Immature natural killer cell (primary cell): ENCODE results near the gene LTK. TPM values are rescaled to one million over a fixed set of nuclear protein-coding genes. Genes with fewer than 3 reads are reported as not detected.
"Not testable (repeated sequence)": the region's sequence is repeated elsewhere in the genome, so short reads cannot be mapped to it uniquely, and the experiment has no call there.

Experiments
- DNase-seq, 3 donors: peaks; one replicate each; pipeline ENCODE4 v3.0.0; 2022; ENCODE audit warnings: mixed read lengths in 1 of 3
- H3K27ac Mint-ChIP-seq, 6 donors: one replicate each; pipeline ENCODE4 v1.8.0; 2020; ENCODE audit warnings: mixed read lengths in 6 of 6, mild to moderate bottlenecking in 5 of 6, inconsistent platforms in 4 of 6, moderate library complexity in 3 of 6
- H3K27me3 Mint-ChIP-seq, 3 donors: one replicate each; pipeline ENCODE4 v1.8.0; 2020 to 2021; ENCODE audit warnings: low read depth in 3 of 3, mild to moderate bottlenecking in 3 of 3, mixed read lengths in 3 of 3, moderate library complexity in 3 of 3, inconsistent platforms in 1 of 3
- H3K36me3 Mint-ChIP-seq, 3 donors: one replicate each; pipeline ENCODE4 v1.8.0; 2020; ENCODE audit warnings: mixed read lengths in 3 of 3, inconsistent platforms in 2 of 3, mild to moderate bottlenecking in 2 of 3
- H3K4me1 Mint-ChIP-seq, 2 donors: one replicate each; pipeline ENCODE4 v1.8.0; 2020; ENCODE audit warnings: inconsistent platforms in 2 of 2, mild to moderate bottlenecking in 2 of 2, mixed read lengths in 2 of 2, moderate library complexity in 1 of 2
- H3K4me3 Mint-ChIP-seq, 5 donors: one replicate each; pipeline ENCODE4 v1.8.0; 2020; ENCODE audit warnings: mild to moderate bottlenecking in 5 of 5, mixed read lengths in 5 of 5, inconsistent platforms in 3 of 5, moderate library complexity in 3 of 5
- H3K9me3 Mint-ChIP-seq, 6 donors: one replicate each; pipeline ENCODE4 v1.8.0; 2020; ENCODE audit warnings: mild to moderate bottlenecking in 6 of 6, mixed read lengths in 6 of 6, inconsistent platforms in 4 of 6, moderate library complexity in 3 of 6
- polyA plus RNA-seq, 3 donors: library from polyadenylated mRNA; unstranded; fragments of 300-500 nt; fragmentation: Illumina TruSeq; gene quantifications; one replicate each; pipeline ENCODE4 v1.2.3, GENCODE V29; 2021

The LTK gene
- polyA plus RNA-seq, 3 donors from 2014 or later, result 0.48 TPM; not detected in 2

DNA sequence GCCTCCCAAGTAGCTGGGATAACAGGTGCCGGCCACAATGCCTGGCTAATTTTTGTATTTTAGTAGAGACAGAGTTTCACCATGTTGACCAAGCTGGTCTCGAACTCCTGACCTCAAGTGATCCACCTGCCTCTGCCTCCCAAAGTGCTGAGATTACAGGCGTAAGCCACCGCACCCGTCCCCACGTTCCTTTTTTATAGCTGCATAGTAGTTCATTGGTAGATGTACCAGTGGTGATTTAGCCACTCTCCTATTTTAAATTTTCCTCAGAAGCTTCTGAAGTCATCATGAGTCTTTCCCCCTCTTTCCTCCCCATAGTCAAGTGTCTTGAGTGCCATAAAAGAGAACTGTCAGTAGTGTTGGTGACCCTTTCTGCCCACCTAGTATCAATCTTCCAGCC lies 44.0 kb downstream of the LTK start:
- not testable (repeated sequence) for H3K27me3 Mint-ChIP-seq, H3K4me3 Mint-ChIP-seq, H3K9me3 Mint-ChIP-seq, DNase-seq
- Mint-ChIP-seq H3K36me3 (peaks cover 22 to 30% (median 30%) of the 10 kb centered on the region in 3 donors), H3K4me1 (peaks cover 13 to 16% of the 10 kb centered on the region in 2 donors), H3K27ac (peak overlapping the region in 1 of 6 donors; percentile 41)

DNA sequence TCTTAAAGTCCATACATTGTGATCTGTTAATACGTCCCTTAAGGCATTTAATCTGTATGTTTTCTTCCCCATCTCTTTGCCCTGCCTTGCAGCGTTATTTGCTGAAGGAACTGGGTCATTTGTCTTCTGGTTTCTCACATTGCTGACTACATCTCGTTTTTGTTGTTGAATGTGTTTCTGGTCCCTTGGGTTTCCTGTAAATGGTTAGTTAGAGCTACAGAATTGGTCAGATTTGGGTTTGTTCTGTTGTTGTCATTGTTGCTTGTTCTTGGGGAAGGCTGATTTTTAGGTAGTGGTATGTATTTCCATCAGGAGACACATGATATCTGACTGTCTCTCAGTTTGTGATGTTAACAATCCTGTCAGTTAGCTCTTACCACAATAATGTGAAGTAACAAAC lies 46.9 kb downstream of the LTK start:
- no peaks in the 10 kb centered on the region for H3K9me3 Mint-ChIP-seq
- H3K4me1 Mint-ChIP-seq, result peaks cover 21 to 25% of the 10 kb centered on the region in 2 donors
- H3K27ac Mint-ChIP-seq, result peak overlapping the region; percentile 16 to 86 (median 64)
- peaks cover 16 to 29% (median 28%) of the 10 kb centered on the region in 3 donors for H3K36me3 Mint-ChIP-seq
- peaks cover 0 to 3% (median 0%) of the 10 kb centered on the region in 3 donors for H3K27me3 Mint-ChIP-seq
- H3K4me3 Mint-ChIP-seq, result peak overlapping the region in 3 of 5 donors; percentile 5 to 55 (median 54)
- peak in 2 of 3 donors; percentile 11 to 18 for DNase-seq

DNA sequence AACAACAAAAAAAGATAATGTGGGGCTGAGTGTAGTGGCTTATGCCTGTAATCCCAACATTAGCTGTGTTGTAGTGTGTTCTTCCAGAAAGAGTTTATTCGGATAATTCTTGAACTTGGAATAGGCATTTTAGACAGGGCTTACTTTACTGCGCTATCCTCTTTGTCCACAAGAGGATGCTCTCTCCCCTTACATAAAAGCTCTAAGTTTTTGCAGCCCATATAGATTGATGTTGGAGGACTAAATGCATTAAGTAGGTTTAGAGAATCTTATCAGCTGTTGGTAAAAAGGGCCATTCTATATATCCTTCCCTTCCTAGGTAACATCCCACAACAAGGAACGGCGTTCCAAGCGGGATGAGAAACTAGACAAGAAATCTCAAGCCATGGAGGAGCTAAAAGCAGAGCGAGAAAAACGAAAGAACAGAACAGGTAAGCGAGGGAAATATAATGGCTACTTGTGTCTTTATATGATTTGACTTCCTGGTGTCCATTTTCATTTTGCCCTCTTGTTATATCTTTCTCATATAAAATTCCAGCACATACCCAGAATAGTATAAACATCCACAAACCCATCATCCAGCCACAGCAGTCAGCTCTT lies 47.7 kb downstream of the LTK start:
- peaks cover 0 to 3% (median 1%) of the 10 kb centered on the region in 3 donors for H3K27me3 Mint-ChIP-seq
- peak overlapping the region in 2 of 5 donors; percentile 68 to 73 for H3K4me3 Mint-ChIP-seq
- H3K9me3 Mint-ChIP-seq, result no peaks in the 10 kb centered on the region
- H3K4me1 Mint-ChIP-seq, result peaks cover 21 to 25% of the 10 kb centered on the region in 2 donors
- peaks cover 11 to 24% (median 22%) of the 10 kb centered on the region in 3 donors for H3K36me3 Mint-ChIP-seq
- peak overlapping the region; percentile 11 to 93 (median 84) for H3K27ac Mint-ChIP-seq
- DNase-seq, result peak; percentile 20 to 46 (median 39)

DNA sequence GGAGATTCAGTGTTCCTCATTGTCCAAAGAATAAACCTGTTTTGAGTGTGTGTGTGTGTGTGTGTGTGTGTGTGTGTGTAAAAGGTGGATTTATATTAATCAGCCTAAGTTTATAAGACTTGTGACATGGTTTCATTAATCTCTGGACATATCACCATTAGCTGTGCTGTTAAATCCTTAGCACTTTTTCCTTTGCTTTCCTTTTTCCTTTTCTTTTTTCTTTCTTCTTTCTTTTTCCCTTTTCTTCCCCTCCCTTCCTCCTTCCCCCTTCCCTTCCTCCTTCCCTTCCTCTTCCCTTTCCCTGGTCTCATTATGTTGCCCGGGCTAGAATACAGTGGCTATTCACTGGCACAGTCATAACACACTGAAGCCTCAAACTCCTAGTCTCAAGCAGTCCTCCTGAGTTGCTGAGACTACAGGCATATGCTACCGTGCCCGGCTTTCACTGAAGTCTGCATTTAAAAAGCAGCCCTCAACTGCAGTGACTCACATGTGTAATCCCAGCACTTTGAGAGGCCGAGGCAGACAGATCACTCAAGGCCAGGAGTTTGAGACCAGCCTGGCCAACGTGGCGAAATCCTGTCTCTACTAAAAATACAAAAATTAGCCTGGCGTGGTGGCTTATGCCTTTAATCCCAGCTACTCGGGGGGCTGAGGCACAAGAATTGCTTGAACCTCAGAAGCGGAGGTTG lies 48.6 kb downstream of the LTK start:
- Mint-ChIP-seq H3K27me3 (peaks cover 0 to 3% (median 1%) of the 10 kb centered on the region in 3 donors), H3K36me3 (peaks cover 5 to 19% (median 17%) of the 10 kb centered on the region in 3 donors), H3K4me3 (no peak overlapping the region), H3K4me1 (peaks cover 21 to 25% of the 10 kb centered on the region in 2 donors), H3K27ac (peak overlapping the region in 1 of 6 donors; percentile 21), H3K9me3 (no peaks in the 10 kb centered on the region)
- no peak for DNase-seq

DNA sequence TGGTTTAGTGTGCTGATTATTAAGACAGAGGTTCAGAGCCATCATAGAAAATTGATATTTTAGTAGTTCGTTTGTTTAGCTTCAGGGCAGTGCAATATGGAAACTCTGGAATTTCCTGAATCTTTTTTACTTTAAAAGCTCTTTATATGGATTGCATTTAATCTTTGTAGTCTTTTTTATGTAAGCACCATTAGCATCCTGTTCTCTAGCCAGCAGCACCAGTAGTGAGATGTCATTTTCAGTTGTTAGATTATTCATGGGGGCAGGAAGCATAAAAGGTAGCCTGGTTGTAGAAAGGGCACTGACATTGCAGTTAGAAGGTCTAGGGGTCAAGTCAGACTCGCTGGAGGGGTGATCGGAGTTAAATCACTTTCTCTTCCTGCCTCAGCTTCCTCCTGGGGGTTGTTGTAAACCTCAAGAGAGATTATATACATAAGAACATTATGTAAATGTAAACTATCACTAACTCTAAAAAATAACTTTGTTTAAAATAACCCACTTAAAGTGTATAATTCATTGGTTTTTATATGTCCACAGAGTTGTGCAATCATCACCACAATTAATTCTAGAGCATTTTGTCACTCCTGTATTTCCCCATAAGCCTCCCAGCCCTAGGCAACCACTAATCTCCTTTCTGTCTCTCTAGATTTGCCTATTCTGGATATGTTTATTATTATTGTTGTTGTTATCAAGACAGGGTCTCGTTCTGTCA lies 51.4 kb downstream of the LTK start:
- no peak for DNase-seq
- no peaks in the 10 kb centered on the region for H3K9me3 Mint-ChIP-seq
- no peak overlapping the region for H3K4me3 Mint-ChIP-seq
- peaks cover 21 to 23% of the 10 kb centered on the region in 2 donors for H3K4me1 Mint-ChIP-seq
- peak overlapping the region in 4 of 6 donors; percentile 5 to 69 (median 34) for H3K27ac Mint-ChIP-seq
- H3K27me3 Mint-ChIP-seq, result peaks cover 0 to 5% (median 1%) of the 10 kb centered on the region in 3 donors
- peaks cover 13 to 21% (median 16%) of the 10 kb centered on the region in 3 donors for H3K36me3 Mint-ChIP-seq

Other genes with a start within 250 kb of the LTK start
- gene OIP5, start 181.2 kb downstream of the LTK start, polyA plus RNA-seq, result 1 to 10 TPM in 1 of 3 donors, under 1 TPM in 2; 0.35 to 2.4 (median 0.44) TPM
- 1 to 10 TPM; 2.6 to 6.5 (median 4.0) TPM for gene NUSAP1, start 180.9 kb downstream of the LTK start, polyA plus RNA-seq
- 10 to 100 TPM; 15.3 to 37.7 (median 23.7) TPM for gene NDUFAF1, start 111.3 kb downstream of the LTK start, polyA plus RNA-seq
- 10 to 100 TPM; 11.2 to 35.7 (median 23.4) TPM for gene RTF1, start 96.7 kb downstream of the LTK start, polyA plus RNA-seq
- not detected for gene ITPKA, start 20.0 kb downstream of the LTK start, polyA plus RNA-seq
- gene RPAP1, start 30.4 kb upstream of the LTK start, polyA plus RNA-seq, result 10 to 100 TPM in 1 of 3 donors, 1 to 10 TPM in 2; 3.7 to 15.0 (median 4.9) TPM
- under 1 TPM in 2 of 3 donors, not detected in 1; 0.38 to 0.95 TPM for gene TYRO3, start 45.4 kb upstream of the LTK start, polyA plus RNA-seq
- gene MGA, start 146.6 kb upstream of the LTK start, polyA plus RNA-seq, result 10 to 100 TPM in 1 of 3 donors, 1 to 10 TPM in 2; 3.3 to 23.8 (median 5.9) TPM